Right cardiac atrium (tissue), 5 donors: ENCODE measurements around the gene CRLF3. TPM values are rescaled to one million over a fixed set of nuclear protein-coding genes. Genes with fewer than 3 reads are reported as not detected.
"Not testable (repeated sequence)": the region's sequence is repeated elsewhere in the genome, so short reads cannot be mapped to it uniquely, and the experiment has no call there.

ENCODE experiments used
- ATAC-seq, 2 donors: fragments of 200-7000 bp; cut with Tn5 transposase; one replicate each; pipeline versions ENCODE4 v1.8.0 to v1.9.1; 2020; ENCODE audit warnings: moderate library complexity in 2 of 2, mild to moderate bottlenecking in 1 of 2
- DNase-seq, 3 donors: peaks; one replicate each; pipeline ENCODE4 v3.0.0-alpha.2; 2020
- H3K27ac ChIP-seq: one replicate; pipeline ENCODE4 v1.5.1; 2013; ENCODE audit warnings: mild to moderate bottlenecking, low read length, control low read depth, moderate library complexity
- H3K27me3 ChIP-seq: one replicate; pipeline ENCODE4 v1.6.1; 2013; ENCODE audit not compliant: control insufficient read depth, insufficient read depth
- H3K4me1 ChIP-seq: one replicate; pipeline ENCODE4 v1.6.1; 2013; ENCODE audit warnings: low read length; ENCODE audit not compliant: control insufficient read depth, insufficient read depth
- H3K4me3 ChIP-seq: one replicate; pipeline ENCODE4 v1.5.1; 2013; ENCODE audit warnings: low read length, control low read depth
- H3K9me3 ChIP-seq: one replicate; pipeline ENCODE4 v1.6.1; 2013; ENCODE audit warnings: low read length; ENCODE audit not compliant: control insufficient read depth
- WGBS: extraction: QIAGEN DNeasy Blood & Tissue Kit; methylation state at CpG from one replicate; pipeline ENCODE4 v1.1.7; 2013; 5-methylcytosine and 5-hydroxymethylcytosine counted together
- intact Hi-C, 4 donors: fragments of 100-400 bp; cut with DNase I; formaldehyde crosslinking; loops; one replicate each; pipeline versions ENCODE4 v1.11.0 to v1.14.0; 2022 to 2023
- polyA plus RNA-seq: library from polyadenylated mRNA; stranded (reverse); fragments of 200-250 nt; gene quantifications from one replicate; pipeline ENCODE4 v1.2.3, GENCODE V29; 2013
- total RNA-seq, 4 donors: library from RNA; stranded (reverse); fragmentation: NEBNext Ultra II Directional; extraction: Animal tissue kit (Norgen Biotek cat#: 25700); gene quantifications; one replicate each; pipeline ENCODE4 v1.2.1, GENCODE V29; 2021
- donor health status: healthy with polysubstance abuse.
- donor health status: DM: no; HTN: yes; CAD: no.
- donor health status: DM: no; HTN: no; CAD: no.
- donor health status: DM: no; HTN: yes; CAD: no; lungs with severe emphysema.
- donor health status: DM: yes; HTN: yes; CAD: no.

The CRLF3 gene
- total and polyA plus RNA-seq, 5 donors = 3.7 to 6.7 (median 5.9) TPM

- H3K27me3 ChIP-seq, DNase-seq, intact Hi-C loops: not testable (repeated sequence)
Observed at GRCh38 chr17:30734153-30734552, 90.3 kb downstream of the CRLF3 start.

More at GRCh38 chr17:30734153-30734552, 90.3 kb downstream of the CRLF3 start:
- not testable (repeated sequence) for H3K4me3 ChIP-seq, H3K9me3 ChIP-seq, H3K4me1 ChIP-seq, ATAC-seq, H3K27ac ChIP-seq
- 94% methylated on average over 14 of the region's 14 CpGs for WGBS

Other genes with a start within 250 kb of the CRLF3 start
- 1 to 10 TPM in 2 of 4 donors, under 1 TPM in 2; 0.65 to 1.3 (median 0.84) TPM for gene ATAD5, start 7.3 kb upstream of the CRLF3 start, total RNA-seq
- gene ATAD5, start 7.3 kb upstream of the CRLF3 start, polyA plus RNA-seq = 0.29 TPM
- gene TEFM, start 81.5 kb upstream of the CRLF3 start, total RNA-seq = 10 to 100 TPM; 11.7 to 14.0 (median 12.0) TPM
- gene TEFM, start 81.5 kb upstream of the CRLF3 start, polyA plus RNA-seq = 14.6 TPM
- gene ADAP2, start 97.3 kb upstream of the CRLF3 start, total RNA-seq = 10 to 100 TPM in 3 of 4 donors, 1 to 10 TPM in 1; 8.2 to 14.4 (median 11.1) TPM
- 3.1 TPM for gene ADAP2, start 97.3 kb upstream of the CRLF3 start, polyA plus RNA-seq
- gene RNF135, start 146.3 kb upstream of the CRLF3 start, total RNA-seq = 10 to 100 TPM in 2 of 4 donors, 1 to 10 TPM in 2; 7.7 to 10.4 (median 9.7) TPM
- gene RNF135, start 146.3 kb upstream of the CRLF3 start, polyA plus RNA-seq = 6.6 TPM